ENCODE measurements around the gene CALHM4. TPM values are rescaled to one million over a fixed set of nuclear protein-coding genes. Genes with fewer than 3 reads are reported as not detected.
A peak's percentile ranks its signal among the peaks of the same experiment; 100 is the strongest.

Gene CALHM4
- total and polyA plus RNA-seq, 2 of the 8 experiments (the other 6 are each of a cell fraction or from before 2014, with no cell fraction given): not detected

DNA sequence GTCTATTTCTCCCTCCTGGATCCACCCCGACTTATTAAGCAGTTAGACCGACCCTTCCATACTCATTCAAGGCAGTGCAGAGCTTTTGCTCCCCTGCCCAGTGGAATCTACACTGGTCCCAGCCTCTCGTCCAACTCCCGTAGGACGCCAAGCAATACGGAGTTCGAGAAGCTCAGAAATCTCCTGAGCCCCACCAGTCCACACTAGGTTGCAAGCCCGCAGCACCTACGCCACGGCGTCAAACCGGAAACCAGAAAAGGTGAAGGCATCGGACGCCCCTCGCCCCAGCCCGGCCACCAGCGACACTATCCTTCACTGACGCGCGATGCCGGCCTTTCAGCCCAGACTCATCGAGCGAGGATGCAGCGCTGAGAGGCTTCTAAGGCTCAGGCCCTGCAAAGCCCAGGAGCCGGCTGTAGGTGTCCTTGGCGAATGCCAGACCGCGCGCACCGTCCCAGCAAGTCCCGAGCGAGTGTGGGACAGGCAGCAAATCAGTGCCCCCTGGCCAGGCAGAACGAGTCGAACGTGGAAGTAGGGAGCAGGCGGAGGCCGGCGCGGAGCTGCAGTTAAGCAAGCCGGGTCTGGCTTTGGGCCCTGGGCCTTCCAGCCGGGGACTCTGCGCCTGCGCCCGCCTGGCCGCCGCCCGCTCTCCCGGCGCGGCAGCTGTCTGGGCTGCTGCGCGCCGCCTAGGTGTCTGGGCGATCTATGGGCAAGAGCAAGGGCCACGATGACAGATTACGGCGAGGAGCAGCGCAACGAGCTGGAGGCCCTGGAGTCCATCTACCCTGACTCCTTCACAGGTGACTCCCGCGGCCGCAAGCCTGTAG, 17.5 kb downstream of the CALHM4 start, which contains the start of gene RWDD1 (continued):
- TF ChIP-seq CTCF (IDR thresholded peaks at IDR 0.05; ENCODE audit: control extremely low read depth in 1 of 3, insufficient read depth in 1 of 3, low read depth in 1 of 3, low read length in 3 of 3) (peak in 1 of 3 experiments; percentile 6; a peak in 1 of 4 replicates), TCF12 (IDR thresholded peaks at IDR 0.05; ENCODE audit: low read depth, low read length) (no peak), NRF1 (IDR thresholded peaks at IDR 0.05; ENCODE audit: low read depth, low read length) (peak; percentile 77), EZH2 (IDR thresholded peaks at IDR 0.05; ENCODE audit: low read depth, low read length, severe bottlenecking) (no peak), PHF8 (conservative IDR thresholded peaks at IDR 0.05; ENCODE audit: low read depth, low read length) (peak; percentile 79), CEBPB (IDR thresholded peaks at IDR 0.05; ENCODE audit: low read depth, low read length) (0 out of 2 replicates have a peak, but pooled peaks have one; percentile 11), SP4 (IDR thresholded peaks at IDR 0.05; ENCODE audit: low read length) (peak; percentile 100), USF2 (IDR thresholded peaks at IDR 0.05; ENCODE audit: low read length) (no peak), YY1 (IDR thresholded peaks at IDR 0.05; ENCODE audit: low read depth, low read length) (peak; percentile 66; the same call in 1 of the 2 replicates), TAF1 (IDR thresholded peaks at IDR 0.05; ENCODE audit: low read depth, low read length) (peak; percentile 89), CHD2 (IDR thresholded peaks at IDR 0.05; ENCODE audit: low read length) (peak; percentile 85; the same call in 1 of the 2 replicates), SRF (IDR thresholded peaks at IDR 0.05; ENCODE audit: low read depth, low read length) (peak; percentile 95)
- TF ChIP-seq, protein P1, sequence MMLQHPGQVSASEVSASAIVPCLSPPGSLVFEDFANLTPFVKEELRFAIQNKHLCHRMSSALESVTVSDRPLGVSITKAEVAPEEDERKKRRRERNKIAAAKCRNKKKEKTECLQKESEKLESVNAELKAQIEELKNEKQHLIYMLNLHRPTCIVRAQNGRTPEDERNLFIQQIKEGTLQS (IDR thresholded peaks at IDR 0.05; ENCODE audit: insufficient read depth, low read depth, low read length): no peak
